ENCODE data around the gene WDR59.

WDR59 gene

GRCh38 chr16:74998481-74999218 is 13.7 kb upstream of the WDR59 start, which contains the start of gene ZNRF1 (continued):
- TF ChIP-seq CTCF (tag by site-specific recombination; IDR thresholded peaks at IDR 0.05) (peak; percentile 79), ZIC2 (tag by site-specific recombination; IDR thresholded peaks at IDR 0.05) (0 out of 2 replicates have a peak, but pooled peaks have one; percentile 16), ZNF274 (IDR thresholded peaks at IDR 0.05; ENCODE audit: low read length) (no peak), ZNF274 (tag by site-specific recombination; IDR thresholded peaks at IDR 0.05; ENCODE audit: borderline replicate concordance) (no peak), ZNF704 (tag by site-specific recombination; IDR thresholded peaks at IDR 0.05) (no peak), ZNF335 (tag by site-specific recombination; conservative IDR thresholded peaks at IDR 0.05) (peak; percentile 39), ZNF654 (tag by site-specific recombination; IDR thresholded peaks at IDR 0.05; ENCODE audit: low read depth) (peak; percentile 55), ZSCAN30 (tag by site-specific recombination; IDR thresholded peaks at IDR 0.05) (no peak), ZNF707 (tag by site-specific recombination; IDR thresholded peaks at IDR 0.05) (no peak), HOXC10 (CRISPR knock-in tag; IDR thresholded peaks at IDR 0.05) (no peak), ZNF133 (tag by site-specific recombination; IDR thresholded peaks at IDR 0.05) (no peak), ZNF416 (tag by site-specific recombination; IDR thresholded peaks at IDR 0.05) (no peak), ZNF555 (tag by site-specific recombination; conservative IDR thresholded peaks at IDR 0.05) (no peak), ZNF19 (tag by site-specific recombination; IDR thresholded peaks at IDR 0.05; ENCODE audit: low read depth) (no peak), ZNF792 (tag by site-specific recombination; IDR thresholded peaks at IDR 0.05) (no peak)

- POLR2A ChIA-PET: no interaction called here
- CTCF ChIA-PET: interaction anchor here (0.6 to 3.4 kb wide), 4 partner anchors 12 to 122 kb away, joined by 3 to 47 read pairs (median 10); partner anchors contain the start of gene WDR59
Measured at GRCh38 chr16:74997042-74997491, 12.1 kb upstream of the WDR59 start.

More at GRCh38 chr16:74997042-74997491, 12.1 kb upstream of the WDR59 start:
- TF ChIP-seq TSHZ1 (tag by site-specific recombination; IDR thresholded peaks at IDR 0.05; ENCODE audit: borderline replicate concordance) (no peak), ZNF660 (tag by site-specific recombination; IDR thresholded peaks at IDR 0.05) (peak; percentile 99), PRDM1 (tag by site-specific recombination; IDR thresholded peaks at IDR 0.05) (no peak), EGR2 (tag by site-specific recombination; IDR thresholded peaks at IDR 0.05; ENCODE audit: low read depth) (no peak)
- Histone ChIP-seq H3K4me3 (ENCODE audit: low read depth, low read length) (no peak overlapping the region), H3K4me1 (ENCODE audit: control insufficient read depth, insufficient read depth, low read length) (no peaks in the 10 kb centered on the region; the same call in 1 of the 2 replicates), H3K27ac (ENCODE audit: extremely low read depth, low read depth, low read length) (no peak overlapping the region), H3K36me3 (ENCODE audit: control insufficient read depth in 2 of 2, insufficient read depth in 1 of 2, low read length in 2 of 2) (no peaks in the 10 kb centered on the region), H3K9me3 (ENCODE audit: control insufficient read depth, insufficient read depth, low read depth, low read length) (no peaks in the 10 kb centered on the region)

All from HEK293 (cell line).